Fibroblast of the aortic adventitia (primary cell): Measurements from ENCODE around the gene DIDO1. TPM values are rescaled to one million over a fixed set of nuclear protein-coding genes. Genes with fewer than 3 reads are reported as not detected.

Source experiments
- DNase-seq: peaks from one replicate; pipeline ENCODE4 v3.0.0-alpha.2; 2010; ENCODE audit warnings: low read depth
- H3K4me3 ChIP-seq: 2 replicates; pipeline ENCODE4 v1.5.1; 2011; ENCODE audit warnings: low read depth, mild to moderate bottlenecking, control low read depth, low read length, moderate library complexity
- total RNA-seq: library from RNA; depleted of rRNA; stranded (reverse); fragments of >200 nt; gene quantifications from 2 replicates; pipeline ENCODE4 v1.2.3, GENCODE V29; 2012; ENCODE audit warnings: low replicate concordance
- TF ChIP-seq, protein P1 (sequence below): IDR thresholded peaks from 2 replicates; pipeline ENCODE4 v1.5.1; 2011; ENCODE audit warnings: mild to moderate bottlenecking, low read length, control low read depth, inconsistent platforms; ENCODE audit not compliant: insufficient read depth

DIDO1 gene
- total RNA-seq, 1 donor = 48.4 TPM

DNA sequence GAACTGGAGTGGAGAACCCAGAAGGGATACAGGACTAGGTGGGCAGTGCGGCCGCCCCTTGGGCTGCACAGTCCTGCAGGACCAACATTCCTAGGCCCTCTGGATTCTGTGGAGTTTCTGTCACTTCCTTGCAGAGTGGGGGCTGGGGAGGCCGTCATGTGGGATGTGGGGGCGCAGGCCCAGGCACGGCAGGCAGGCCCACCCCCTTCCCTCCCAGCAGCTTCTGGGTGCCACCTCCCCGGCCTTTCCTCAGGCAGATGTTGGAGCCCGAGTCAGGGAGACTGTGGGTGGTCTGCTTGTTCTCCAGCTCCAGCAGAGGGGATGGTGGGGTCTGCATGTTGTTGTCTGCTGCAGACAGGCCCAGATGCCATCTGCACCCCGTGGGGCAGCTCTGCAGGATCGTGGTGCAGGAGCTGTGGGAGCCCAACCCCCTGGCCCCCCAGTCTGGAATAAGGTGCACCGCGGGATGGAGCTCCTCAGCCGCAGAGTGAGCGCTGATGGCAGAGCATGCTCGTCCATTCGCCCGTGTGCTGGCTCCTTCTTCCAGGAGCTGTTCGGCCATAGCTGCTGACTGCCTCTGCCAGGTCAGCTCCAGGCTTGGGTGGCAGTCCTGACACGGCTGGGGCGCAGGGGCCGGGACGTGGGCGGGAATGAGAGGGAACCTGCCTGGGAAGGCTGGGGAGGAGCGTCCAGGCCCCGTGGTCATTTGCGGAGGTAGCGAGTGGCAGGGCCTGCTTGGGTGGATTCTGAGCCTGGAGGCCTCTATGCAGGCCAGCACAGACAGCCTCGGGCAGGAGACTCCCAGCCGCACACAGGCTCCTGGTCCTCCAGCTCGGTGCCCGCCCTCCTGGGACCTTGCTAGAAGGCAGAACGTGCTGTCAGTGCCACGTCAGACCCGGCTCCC is 44.3 kb upstream of the DIDO1 start:
- no peak overlapping the region for H3K4me3 ChIP-seq
- TF ChIP-seq, protein P1, sequence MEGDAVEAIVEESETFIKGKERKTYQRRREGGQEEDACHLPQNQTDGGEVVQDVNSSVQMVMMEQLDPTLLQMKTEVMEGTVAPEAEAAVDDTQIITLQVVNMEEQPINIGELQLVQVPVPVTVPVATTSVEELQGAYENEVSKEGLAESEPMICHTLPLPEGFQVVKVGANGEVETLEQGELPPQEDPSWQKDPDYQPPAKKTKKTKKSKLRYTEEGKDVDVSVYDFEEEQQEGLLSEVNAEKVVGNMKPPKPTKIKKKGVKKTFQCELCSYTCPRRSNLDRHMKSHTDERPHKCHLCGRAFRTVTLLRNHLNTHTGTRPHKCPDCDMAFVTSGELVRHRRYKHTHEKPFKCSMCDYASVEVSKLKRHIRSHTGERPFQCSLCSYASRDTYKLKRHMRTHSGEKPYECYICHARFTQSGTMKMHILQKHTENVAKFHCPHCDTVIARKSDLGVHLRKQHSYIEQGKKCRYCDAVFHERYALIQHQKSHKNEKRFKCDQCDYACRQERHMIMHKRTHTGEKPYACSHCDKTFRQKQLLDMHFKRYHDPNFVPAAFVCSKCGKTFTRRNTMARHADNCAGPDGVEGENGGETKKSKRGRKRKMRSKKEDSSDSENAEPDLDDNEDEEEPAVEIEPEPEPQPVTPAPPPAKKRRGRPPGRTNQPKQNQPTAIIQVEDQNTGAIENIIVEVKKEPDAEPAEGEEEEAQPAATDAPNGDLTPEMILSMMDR = no peak
- no peak for DNase-seq

DNA sequence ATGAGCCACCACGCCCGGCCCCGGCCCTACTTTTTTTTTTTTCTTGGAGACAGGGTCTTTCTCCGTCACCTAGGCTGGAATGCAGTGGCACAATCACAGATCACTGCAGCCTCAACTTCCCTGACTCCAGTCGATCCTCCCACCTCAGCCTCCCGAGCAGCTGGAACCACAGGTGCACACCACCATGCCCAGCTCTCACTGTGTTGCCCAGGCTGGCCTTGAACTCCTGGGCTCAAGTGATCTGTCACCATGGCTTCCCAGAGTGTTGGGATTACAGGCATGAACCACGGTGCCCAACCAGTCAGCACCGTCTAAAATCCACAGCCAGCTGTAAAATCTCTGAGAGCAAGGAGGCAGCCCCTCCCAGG is 43.6 kb upstream of the DIDO1 start:
- TF ChIP-seq, protein P1 = no peak
- no peak for DNase-seq
- H3K4me3 ChIP-seq = no peak overlapping the region

DNA sequence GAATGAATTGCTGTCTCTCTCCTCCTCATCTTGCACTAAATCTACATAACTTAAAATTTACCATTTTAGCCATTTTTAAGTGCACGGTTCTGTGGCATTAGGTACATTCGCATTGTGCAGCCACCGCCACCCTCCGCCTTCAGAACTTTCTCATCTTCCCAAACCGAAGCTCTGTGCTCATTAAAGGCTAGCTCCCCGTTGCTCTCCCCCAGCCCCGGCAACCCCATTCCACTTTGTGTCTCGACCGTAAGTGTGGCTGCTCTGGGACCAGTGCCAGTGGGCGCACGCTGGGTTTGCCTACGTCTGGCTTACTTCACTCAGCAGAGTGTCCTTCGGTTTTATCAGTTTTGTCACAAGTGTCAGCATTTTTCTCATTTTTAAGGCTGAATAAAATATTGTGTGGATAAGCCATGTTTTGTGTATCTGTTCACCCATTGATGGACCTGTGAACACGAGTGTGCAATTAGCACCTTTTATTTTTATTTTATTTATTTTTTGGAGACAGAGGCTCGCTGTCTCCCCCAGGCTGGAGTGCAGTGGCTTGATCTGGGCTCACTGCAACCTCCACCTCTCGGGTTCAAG is 43.0 kb upstream of the DIDO1 start:
- no peak for DNase-seq
- TF ChIP-seq, protein P1 = no peak
- no peak overlapping the region for H3K4me3 ChIP-seq

DNA sequence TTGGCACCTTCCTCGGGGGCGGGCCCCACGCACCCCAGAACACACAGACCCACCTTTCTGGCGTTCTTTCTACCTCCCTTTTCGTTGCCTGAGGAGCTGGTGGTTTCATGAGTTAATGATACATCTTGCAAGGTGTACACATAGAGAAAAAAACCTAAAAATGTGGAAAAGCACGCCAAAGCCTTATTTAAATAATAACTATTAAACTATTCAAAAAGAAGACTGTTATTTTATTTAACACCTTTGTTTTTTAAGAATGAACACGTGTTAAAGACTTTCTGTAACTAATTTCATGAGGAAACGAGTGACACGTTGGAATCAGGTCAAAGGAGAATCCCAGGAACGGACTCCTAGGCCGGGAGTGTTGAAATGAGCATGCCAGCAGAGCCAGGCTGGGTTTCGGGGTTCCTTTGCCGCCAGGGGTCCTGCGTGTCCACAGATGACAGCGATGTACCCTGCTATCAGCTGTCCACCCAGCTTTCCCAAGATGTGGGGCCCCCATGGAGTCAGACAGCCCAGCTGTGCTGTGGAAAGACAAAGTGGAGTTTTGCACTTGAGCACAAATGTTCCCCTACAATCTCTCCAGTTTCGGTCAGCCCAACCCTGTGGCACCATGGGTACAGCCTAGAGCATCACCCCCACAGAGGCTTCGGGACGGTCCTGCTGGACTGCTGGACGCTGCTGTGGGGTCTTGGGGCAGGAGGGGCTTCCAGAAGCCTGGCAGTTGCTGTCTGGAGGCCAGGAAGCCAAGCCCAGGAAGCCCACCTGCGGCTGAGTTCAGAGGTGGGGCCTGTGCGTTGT is 42.3 kb upstream of the DIDO1 start:
- TF ChIP-seq, protein P1 = no peak
- DNase-seq = no peak
- H3K4me3 ChIP-seq = no peak overlapping the region

DNA sequence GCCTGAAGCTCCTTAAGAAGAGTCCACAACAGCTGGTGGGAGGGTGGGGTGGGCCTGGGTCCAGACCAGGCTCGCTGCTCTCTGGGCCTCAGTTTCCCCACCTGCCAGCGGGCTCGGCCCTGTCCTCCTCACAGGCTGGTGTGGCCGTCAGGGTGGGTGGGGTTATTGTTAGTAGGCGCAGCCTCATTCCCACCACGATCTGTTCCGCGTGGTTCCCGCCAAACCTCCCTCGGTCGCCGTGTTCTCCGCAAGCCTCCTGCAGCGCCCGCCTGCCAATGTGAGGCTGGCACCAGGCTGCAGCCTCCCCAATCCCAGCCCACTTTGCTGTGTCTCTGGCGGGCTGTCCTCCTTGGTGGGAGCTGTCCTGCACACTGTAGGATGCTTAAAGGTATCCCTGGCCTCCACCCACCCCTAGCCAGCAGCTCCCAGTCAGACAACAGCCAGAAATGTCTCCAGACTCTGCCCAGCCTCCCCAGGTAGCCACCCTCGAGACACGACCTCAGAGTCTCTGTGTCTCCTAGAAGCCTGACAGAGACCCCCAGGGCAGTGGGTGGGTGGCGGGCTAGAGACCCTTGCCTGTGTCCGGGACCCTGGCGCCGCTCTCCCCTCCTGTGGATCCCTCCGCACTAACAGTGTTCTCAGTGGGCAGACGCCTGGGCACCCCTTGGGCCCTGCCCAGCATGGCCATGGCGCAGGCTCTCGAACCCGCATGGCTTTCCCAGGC is 41.5 kb upstream of the DIDO1 start:
- DNase-seq = no peak
- no peak overlapping the region for H3K4me3 ChIP-seq
- TF ChIP-seq, protein P1 = no peak

DNA sequence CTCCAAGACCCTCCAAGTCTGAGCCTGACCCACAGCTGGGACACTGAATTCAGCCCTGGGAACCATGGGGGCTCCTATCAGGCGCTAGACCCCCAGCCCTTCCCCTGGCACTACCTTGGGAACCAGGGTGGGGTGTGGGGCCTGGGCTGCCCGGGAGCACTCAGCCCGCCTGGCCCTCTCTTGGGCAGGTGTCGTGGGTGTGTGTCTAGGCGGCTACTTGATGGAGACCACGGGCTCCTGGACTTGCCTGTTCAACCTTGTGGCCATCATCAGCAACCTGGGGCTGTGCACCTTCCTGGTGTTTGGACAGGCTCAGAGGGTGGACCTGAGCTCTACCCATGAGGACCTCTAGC is 40.8 kb upstream of the DIDO1 start:
- TF ChIP-seq, protein P1 = no peak
- no peak for DNase-seq
- no peak overlapping the region for H3K4me3 ChIP-seq
